Upper lobe of left lung (tissue), 4 donors: ENCODE data around the gene ITSN1.

Experiments used
- CTCF ChIP-seq, 6 experiments: fragments of 450-650 bp in 4 of 6; fragments of 200-600 bp in 2 of 6; sonication (generic) in 2 of 6; IDR thresholded peaks; one replicate each; pipeline ENCODE4 v1.5.1; 2016 to 2019; ENCODE audit warnings: antibody characterized with exemption in 6 of 6
- POLR2A ChIP-seq, 4 donors: fragments of 450-650 bp; IDR thresholded peaks; one replicate each; pipeline ENCODE4 v1.5.1; 2016 to 2017; ENCODE audit warnings: antibody characterized with exemption in 4 of 4, mild to moderate bottlenecking in 2 of 4

GRCh38 chr21:33775100-33775828 is 133.0 kb downstream of the ITSN1 start:
- no peak for TF ChIP-seq CTCF (IDR thresholded peaks at IDR 0.05)
- no peak for TF ChIP-seq POLR2A (IDR thresholded peaks at IDR 0.05)
